Activated naive CD4-positive, alpha-beta T cell (primary cell): ENCODE results near the gene HNF1A.
"Not testable (repeated sequence)": the region's sequence is repeated elsewhere in the genome, so short reads cannot be mapped to it uniquely, and the experiment has no call there.

Source experiments
- DNase-seq, 4 experiments: peaks; one replicate each; lab custom pipeline; 2025; lab: John Stamatoyannopoulos, UW

HNF1A gene, protein sequence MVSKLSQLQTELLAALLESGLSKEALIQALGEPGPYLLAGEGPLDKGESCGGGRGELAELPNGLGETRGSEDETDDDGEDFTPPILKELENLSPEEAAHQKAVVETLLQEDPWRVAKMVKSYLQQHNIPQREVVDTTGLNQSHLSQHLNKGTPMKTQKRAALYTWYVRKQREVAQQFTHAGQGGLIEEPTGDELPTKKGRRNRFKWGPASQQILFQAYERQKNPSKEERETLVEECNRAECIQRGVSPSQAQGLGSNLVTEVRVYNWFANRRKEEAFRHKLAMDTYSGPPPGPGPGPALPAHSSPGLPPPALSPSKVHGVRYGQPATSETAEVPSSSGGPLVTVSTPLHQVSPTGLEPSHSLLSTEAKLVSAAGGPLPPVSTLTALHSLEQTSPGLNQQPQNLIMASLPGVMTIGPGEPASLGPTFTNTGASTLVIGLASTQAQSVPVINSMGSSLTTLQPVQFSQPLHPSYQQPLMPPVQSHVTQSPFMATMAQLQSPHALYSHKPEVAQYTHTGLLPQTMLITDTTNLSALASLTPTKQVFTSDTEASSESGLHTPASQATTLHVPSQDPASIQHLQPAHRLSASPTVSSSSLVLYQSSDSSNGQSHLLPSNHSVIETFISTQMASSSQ

GRCh38 chr12:120978296-120979219 lies at the start of gene HNF1A:
Gene HNF1A, plus strand, starts transcription at chr12:120978543. Its CDS starts 226 bp downstream, at chr12:120978769.
- DNase-seq: no peak

DNA sequence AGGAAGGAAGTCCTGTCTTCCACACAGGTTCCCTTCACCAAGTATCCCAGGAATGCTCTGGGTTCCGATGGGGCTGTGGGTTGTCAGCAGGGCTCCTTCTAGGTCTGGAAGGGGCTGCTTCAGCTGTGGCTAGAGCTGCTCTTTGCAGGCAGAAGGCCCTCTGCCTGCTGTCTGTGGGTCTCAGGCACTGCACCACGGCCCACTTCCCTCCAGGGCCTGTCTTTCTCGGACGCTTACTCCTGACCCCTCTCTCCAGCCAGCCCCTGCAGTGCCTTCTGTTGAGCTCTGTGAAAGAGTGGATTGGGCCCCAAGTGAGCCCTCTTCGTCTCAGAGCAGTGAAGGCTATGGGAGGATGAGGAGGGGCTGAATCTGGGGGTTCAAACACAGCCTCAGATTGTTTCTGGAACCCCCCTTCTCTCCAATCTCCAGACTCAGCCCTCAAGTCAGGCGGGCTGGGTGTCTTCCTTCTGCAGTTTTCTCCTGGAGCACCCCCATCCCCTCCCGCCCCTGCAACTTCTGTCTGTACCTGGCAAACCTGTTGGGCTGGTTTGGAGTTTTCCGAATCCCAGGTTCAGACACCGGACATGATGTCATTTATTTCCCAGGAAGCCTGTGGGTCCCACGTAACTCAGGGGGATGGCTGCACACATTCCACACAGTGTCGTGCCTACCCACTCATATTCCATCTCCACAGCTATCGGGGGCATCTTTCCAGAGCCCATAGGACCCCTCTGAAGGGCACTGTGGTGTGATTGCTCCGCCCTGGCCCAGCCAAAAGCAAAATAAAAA lies 49.3 kb upstream of the HNF1A start:
- DNase-seq: no peak

DNA sequence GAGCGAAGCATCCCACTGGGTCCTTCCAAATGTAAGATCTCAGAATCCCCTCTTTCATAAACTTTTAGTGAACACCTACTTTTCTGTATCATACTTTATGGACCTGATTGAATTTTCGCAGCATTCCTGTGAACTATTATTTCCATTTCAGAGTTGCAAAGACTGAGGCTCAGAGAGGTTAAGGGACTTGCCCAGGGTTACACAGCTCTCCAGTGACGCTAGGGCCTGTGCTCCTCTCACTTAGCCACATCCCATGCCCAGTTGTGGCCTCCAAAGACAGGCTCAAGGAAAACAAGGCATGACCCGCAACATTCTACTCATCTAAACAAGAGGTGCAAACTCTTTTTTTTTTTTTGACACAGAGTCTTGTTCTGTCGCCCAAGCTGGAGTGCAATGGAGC lies 48.3 kb upstream of the HNF1A start:
- DNase-seq: no peak

DNA sequence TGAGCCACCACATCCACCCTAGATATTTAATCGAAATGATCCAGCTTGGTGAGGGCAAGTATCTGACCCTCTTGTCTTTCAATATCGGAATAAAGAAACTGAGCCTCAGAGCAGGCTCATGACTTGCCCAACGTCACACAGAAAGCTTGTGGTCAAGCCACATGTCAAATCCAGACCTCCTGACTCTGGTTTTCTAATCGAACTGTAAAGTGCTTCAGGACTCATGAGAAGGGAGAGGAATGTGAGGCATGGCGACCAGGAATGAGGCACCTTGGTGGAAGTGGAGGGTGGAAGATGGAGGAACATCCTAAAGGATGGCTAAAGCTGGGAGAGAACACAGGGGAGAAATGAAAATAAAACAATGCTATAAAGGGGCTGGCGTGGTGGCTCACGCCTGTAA lies 46.3 kb upstream of the HNF1A start:
- DNase-seq: no peak

DNA sequence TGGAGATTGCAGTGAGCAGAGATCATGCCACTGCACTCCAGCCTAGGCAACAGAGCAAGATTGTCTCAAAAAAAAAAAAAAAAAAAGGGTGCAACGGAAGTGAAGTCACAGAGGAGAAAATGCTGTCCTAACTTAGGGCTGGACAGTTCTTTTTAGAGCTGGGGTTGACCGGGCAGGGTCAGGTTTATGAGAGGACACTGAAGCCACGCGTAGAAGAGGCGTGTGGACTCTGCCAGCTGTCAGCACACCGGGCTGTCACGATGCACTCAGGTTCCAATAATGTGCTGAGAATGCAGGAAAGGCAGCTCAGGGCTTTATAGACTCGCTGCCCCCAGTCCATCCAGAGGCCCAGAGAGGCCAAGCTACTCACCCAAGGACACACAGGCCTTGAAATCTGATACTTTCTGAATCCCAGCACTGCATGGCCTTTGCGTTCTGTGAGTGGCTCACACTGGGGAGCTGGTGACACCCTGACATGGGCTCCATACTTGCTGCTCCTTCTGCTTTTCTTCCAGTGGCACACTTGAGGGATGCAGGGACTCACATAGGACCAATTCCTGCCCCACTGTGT lies 45.3 kb upstream of the HNF1A start:
- DNase-seq: no peak

DNA sequence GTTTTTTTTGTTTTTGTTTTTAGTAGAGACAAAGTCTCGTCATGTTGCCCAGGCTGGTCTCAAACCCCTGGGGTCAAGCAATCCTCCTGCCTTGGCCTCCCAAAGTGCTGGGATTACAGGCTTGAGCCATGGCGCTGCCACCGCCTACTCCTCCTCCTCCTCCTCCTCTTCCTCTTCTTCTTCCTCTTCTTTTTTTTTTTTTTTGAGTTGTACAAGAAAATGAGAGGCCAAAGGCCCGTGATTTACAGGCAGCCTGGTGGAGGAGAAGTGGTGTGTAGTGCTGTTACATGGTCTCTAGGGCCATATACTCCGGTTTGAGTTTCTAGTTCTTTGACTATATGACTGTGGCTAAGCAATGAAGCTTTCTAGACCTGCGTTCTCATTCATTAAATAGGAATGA lies 44.6 kb upstream of the HNF1A start:
- DNase-seq: no peak

- DNase-seq: no peak
These were observed 42.1 kb upstream of the HNF1A start for GRCh38 chr12:120936197-120936596.

DNA sequence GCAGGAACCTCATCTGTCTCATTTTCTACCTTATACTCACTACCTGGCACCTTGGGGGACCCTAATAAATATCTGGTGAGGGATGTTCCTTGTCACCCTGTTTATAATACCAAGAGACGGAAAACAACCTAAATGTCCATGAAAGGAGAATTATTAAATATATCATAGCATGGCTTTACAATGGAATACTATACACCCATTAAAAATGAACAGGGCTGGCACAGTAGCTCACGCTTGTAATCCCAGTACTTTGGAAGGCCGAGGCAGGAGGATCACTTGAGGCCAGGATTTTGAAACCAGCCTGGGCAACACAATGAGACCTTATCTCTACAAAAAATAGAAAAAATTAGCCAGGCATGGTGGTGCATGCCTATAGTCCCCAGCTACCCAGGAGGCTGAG lies 39.8 kb upstream of the HNF1A start:
- DNase-seq: no peak

DNA sequence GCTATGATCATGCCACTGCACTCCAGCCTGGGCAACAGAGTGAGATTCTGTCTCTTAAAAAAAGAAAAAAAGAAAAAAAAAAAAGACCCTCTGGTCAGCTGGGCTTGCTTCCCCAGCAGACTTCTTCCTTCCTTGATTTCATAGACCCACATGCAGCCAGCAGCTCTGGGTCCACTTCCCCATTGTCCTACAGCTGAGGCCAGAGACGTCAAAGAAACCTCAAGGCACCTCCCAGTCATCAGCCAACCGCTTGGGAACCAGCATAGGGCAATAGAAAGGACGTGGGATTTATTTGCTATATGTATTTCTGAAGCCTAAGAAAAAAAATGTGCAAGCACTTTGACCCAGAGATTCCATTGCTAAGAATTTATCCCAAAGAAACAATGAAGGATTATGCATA lies 38.8 kb upstream of the HNF1A start:
- DNase-seq: no peak

GRCh38 chr12:120940006-120940405 lies 38.3 kb upstream of the HNF1A start:
- no peak for DNase-seq

DNA sequence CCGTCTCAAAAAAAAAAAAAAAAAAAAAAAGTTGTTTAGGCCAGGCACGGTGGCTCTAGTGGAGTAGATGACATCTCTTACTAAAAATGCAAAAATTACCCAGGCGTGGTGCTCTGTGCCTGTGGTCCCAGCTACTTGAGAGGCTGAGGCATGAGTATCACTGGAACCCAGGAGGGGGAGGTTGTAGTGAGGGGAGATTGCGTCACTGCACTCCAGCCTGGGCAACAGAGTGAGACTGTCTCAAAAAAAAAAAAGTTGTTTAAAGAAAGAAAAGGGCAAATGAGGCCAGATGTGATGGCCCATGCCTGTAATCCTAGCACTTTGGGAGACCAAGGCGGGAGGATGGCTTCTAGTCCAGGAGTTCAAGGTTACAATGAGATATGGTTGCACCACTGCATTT lies 37.5 kb upstream of the HNF1A start:
- DNase-seq: no peak

DNA sequence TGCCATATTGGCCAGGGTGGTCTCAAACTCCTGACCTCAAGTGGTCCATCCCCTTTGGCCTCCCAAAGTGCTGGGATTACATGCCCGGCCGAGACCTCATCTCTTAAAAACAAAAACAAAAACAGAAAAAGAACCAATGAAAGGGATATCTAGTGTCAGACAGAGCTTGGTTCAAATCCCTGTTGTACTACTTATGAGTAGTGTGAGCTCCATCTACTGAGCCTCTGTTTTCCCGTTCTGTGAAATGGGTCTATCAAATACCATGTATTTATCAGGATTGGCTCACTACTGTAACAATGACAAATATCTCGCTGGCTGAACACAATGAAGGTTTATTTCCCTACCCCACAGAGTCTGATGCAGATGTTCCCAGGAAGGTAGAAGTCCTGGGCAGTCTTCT lies 36.9 kb upstream of the HNF1A start:
- DNase-seq: no peak

DNA sequence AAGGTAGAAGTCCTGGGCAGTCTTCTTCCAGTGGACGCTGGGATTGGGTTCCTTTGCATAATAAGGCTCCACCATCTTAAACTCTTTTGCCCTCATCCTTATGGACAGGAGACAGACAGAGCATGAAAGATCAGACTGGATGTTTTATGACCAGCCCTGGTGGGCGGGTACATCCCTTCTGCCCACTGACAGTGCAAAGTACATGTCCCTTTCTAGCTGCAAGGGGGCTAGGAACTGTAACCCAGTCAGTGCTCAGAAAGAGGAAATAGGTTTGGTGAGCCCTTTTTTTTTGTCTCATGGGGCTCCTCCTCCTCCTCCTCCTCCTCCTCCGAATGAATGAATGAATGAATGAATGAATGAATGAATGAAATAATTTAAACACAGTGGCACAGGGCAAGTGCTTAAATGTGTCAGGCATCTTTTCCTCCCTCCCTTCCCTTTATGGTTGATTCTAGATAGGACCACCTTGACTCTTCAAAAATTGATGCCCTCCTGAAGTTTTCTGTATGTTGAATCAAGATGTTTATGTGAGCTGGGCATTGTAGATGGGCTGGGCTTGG lies 36.4 kb upstream of the HNF1A start:
- no peak for DNase-seq

DNA sequence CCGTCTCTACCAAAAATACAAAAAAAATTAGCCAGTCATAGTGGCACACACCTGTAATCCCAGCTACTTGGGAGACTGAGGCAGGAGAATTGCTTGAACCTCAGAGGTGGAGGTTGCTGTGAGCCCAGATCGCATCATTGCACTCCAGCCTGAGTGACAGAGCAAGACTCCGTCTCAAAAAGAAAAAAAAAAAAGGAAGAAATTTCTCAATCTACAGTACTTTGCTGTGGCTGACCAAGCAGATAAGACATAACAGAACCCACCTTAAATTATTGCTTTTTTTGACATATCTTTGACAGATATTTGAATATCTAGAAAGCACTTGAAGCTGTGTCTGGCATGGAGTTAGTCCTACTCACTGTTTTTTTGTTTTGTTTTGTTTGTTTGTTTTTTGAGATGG lies 34.9 kb upstream of the HNF1A start:
- no peak for DNase-seq

DNA sequence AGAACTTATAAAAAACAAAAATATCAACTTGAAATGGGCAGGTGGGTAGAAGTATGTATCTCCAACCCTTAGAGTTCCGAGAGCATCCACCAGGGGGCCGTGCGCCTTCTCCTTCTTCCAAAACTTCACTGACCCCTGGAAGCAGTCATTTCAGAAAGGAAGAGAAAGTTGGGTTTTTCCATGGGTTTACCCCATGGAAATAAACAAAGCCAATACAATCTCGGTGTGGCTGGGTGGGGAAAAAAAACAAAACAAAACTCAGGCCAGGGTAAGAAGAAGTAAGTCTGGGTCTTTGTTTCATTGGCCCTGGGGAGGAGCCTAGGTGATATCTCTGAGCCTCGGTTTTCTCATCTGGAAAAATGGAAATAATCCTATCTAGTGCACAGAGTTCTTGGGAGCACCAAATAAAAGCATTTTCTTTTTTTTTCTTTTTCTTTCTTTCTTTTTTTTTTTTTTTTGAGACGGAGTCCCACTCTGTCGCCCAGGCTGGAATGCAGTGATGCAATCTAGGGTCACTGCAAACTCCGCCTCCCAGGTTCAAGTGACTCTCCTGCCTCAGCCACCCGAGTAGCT lies 33.6 kb upstream of the HNF1A start:
- DNase-seq: peak; percentile 17 to 57 (median 37)

DNA sequence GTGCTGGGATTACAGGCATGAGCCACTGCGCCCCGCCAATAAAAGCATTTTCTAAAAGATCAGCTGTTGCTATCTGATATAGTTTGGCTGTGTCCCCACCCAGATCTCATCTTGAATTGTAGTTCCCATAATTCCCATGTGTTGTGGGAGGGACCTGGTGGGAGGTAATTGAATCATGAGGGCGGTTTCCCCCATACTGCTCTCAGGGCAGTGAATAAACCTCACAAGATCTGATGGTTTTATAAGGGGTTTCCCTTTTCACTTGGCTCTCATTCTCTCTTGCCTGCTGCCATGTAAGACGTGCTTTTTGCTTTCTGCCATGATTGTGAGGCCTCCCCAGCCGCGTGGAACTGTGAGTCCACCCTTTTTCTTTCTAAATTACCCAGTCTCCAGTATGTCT lies 32.8 kb upstream of the HNF1A start:
- not testable (repeated sequence) for DNase-seq

DNA sequence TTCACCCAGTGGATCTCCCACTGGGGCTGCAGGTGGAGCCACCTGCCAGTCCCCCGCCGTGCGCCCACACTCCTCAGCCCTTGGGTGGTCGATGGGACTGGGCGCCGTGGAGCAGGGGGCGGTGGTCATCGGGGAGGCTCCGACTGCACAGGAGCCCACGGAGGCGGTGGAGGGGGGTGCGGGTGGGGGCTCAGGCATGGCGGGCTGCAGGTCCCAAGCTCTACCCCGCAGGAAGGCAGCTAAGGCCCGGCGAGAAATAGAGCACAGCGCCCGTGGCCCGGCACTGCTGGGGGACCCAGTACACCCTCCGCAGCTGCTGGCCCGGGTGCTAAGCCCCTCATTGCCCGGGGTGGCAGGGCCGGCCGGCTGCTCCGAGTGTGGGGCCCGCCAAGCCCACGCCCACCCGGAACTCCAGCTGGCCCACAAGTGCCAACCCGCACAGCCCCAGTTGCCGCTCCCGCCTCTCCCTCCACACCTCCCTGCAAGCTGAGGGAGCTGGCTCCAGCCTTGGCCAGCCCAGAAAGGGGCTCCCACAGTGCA lies 28.0 kb upstream of the HNF1A start:
- not testable (repeated sequence) for DNase-seq

GRCh38 chr12:120950807-120951206 lies 27.5 kb upstream of the HNF1A start:
- DNase-seq: no peak

DNA sequence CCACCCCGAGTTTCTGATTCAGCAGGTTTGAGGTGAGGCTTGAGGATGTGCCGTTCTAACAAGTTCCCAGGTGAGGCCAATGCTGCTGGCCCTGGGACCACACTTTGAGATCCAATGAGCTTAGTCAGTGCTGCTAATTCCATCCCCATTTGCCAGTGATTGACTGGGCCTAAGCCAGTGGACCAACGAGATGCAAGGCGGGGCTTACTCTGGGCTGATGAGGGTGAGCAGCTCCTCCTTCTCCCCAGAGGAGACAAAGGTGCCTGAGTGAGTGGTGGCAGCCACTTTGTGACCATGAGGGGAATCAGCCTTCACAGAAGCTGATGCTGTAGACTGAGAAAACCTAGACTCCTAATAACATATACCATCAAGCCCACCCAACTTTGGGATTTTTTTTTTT lies 23.1 kb upstream of the HNF1A start:
- no peak for DNase-seq

DNA sequence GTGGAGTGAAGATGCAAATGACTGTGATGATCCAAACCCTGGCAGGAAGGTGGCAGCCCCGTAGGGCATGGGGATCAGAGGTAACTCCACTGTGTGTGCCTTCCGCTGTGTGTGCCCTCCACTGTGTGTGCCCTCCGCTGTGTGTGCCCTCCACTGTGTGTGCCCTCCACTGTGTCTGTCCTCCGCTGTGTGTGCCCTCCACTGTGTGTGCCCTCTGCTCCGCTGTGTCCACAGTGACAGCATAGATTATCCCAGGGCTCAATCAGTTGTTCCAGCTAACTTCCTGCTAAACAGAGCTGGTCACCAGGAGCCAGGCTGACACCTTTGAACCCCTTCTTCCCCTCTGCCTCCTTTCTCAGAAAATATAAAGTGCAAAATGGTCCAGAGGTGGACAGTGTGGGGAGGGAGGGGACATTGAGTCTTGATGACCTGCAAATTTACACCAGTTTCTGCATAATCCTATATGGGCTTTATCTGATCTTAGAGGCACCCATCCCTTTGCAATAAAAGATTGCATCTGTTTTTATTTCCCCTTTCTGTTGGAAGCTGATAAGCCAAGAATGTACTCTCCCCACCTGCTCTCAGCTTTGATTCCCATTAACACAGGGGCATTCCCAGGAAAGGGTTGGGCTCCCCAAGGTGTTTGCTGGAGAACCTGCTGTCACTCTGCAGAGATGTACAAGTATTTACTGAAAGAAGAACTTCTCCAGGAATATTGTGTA lies 21.6 kb upstream of the HNF1A start:
- DNase-seq: no peak
